Activated CD4-positive, CD25-positive, alpha-beta regulatory T cell (primary cell): ENCODE results near the gene LRRC10B.

Experiments used
- DNase-seq, 4 experiments: peaks; one replicate each; lab custom pipeline; 2025; lab: John Stamatoyannopoulos, UW

Gene LRRC10B

GRCh38 chr11:61509043-61510029 lies 787 bp downstream of the LRRC10B start:
- DNase-seq, result peak in 1 of 4 experiments; percentile 20

- DNase-seq, result no peak
Observed at GRCh38 chr11:61510166-61510919, 1.8 kb downstream of the LRRC10B start.

- DNase-seq, result no peak
Observed at GRCh38 chr11:61510974-61511373, 2.4 kb downstream of the LRRC10B start.

GRCh38 chr11:61511383-61511782 lies 2.8 kb downstream of the LRRC10B start:
- no peak for DNase-seq

GRCh38 chr11:61512435-61512834 lies 3.9 kb downstream of the LRRC10B start:
- DNase-seq, result no peak

- no peak for DNase-seq
Observed at GRCh38 chr11:61513143-61513765, 4.7 kb downstream of the LRRC10B start.

- no peak for DNase-seq
Observed at GRCh38 chr11:61514050-61514917, 5.7 kb downstream of the LRRC10B start.

GRCh38 chr11:61515686-61516085 lies 7.1 kb downstream of the LRRC10B start:
- DNase-seq, result no peak

GRCh38 chr11:61516191-61516590 lies 7.6 kb downstream of the LRRC10B start:
- DNase-seq, result no peak

GRCh38 chr11:61516675-61517572 lies 8.4 kb downstream of the LRRC10B start:
- DNase-seq, result peak in 2 of 4 experiments; percentile 49 to 50

GRCh38 chr11:61518032-61518795 lies 9.7 kb downstream of the LRRC10B start:
- DNase-seq, result no peak

GRCh38 chr11:61522881-61523280 lies 14.3 kb downstream of the LRRC10B start:
- no peak for DNase-seq

GRCh38 chr11:61524446-61524845 lies 15.9 kb downstream of the LRRC10B start:
- DNase-seq, result no peak

- DNase-seq, result no peak
Observed at GRCh38 chr11:61524963-61525587, 16.5 kb downstream of the LRRC10B start.

GRCh38 chr11:61526229-61526628 lies 17.7 kb downstream of the LRRC10B start:
- DNase-seq, result no peak

- no peak for DNase-seq
Observed at GRCh38 chr11:61526956-61527731, 18.6 kb downstream of the LRRC10B start.

GRCh38 chr11:61528114-61528513 lies 19.6 kb downstream of the LRRC10B start:
- DNase-seq, result no peak

GRCh38 chr11:61529537-61530225 lies 21.1 kb downstream of the LRRC10B start:
- no peak for DNase-seq
